Stimulated activated CD4-positive, alpha-beta T cell treated with anti-CD3 and anti-CD28 coated beads, Interleukin-1b, Interleukin-23, amount 100 ng/mL, for 4 hours (primary cell): Measurements from ENCODE around the gene LAG3.

Experiments
- DNase-seq, 2 donors: peaks; one replicate each; pipeline ENCODE4 v3.0.0-alpha.2; 2020; ENCODE audit warnings: low read depth in 2 of 2

Gene LAG3

GRCh38 chr12:6752921-6753771 is 19.2 kb upstream of the LAG3 start, which contains the start of gene MLF2:
MLF2 (minus strand) TSS chr12:6753141; CDS start chr12:6752334, 807 bp downstream.
- DNase-seq, result peak; percentile 96 to 97

GRCh38 chr12:6753772-6754356 is 18.5 kb upstream of the LAG3 start:
- DNase-seq, result no peak

- DNase-seq, result no peak
These were observed 17.9 kb upstream of the LAG3 start for GRCh38 chr12:6754411-6754810.

- no peak for DNase-seq
These were observed 15.2 kb upstream of the LAG3 start for GRCh38 chr12:6757028-6757690.

- DNase-seq, result no peak
These were observed 13.7 kb upstream of the LAG3 start for GRCh38 chr12:6758506-6759095.

GRCh38 chr12:6759741-6760140 is 12.6 kb upstream of the LAG3 start:
- DNase-seq, result no peak

- DNase-seq, result no peak
These were observed 8.9 kb upstream of the LAG3 start for GRCh38 chr12:6763380-6763779.

- no peak for DNase-seq
These were observed 8.1 kb upstream of the LAG3 start for GRCh38 chr12:6764011-6764828.

- no peak for DNase-seq
These were observed 7.2 kb upstream of the LAG3 start for GRCh38 chr12:6765048-6765633.

- no peak for DNase-seq
These were observed 6.4 kb upstream of the LAG3 start, which contains the start of gene PTMS for GRCh38 chr12:6765634-6766581. PTMS (plus strand) TSS chr12:6766363; CDS start chr12:6766706, 343 bp downstream.

GRCh38 chr12:6766651-6767349 is 5.5 kb upstream of the LAG3 start:
- peak in 1 of 2 donors; percentile 53 for DNase-seq

- no peak for DNase-seq
These were observed 4.7 kb upstream of the LAG3 start for GRCh38 chr12:6767353-6768319.

- no peak for DNase-seq
These were observed 3.8 kb upstream of the LAG3 start for GRCh38 chr12:6768437-6768914.

- no peak for DNase-seq
These were observed 3.3 kb upstream of the LAG3 start for GRCh38 chr12:6768990-6769389.

- no peak for DNase-seq
These were observed 2.7 kb upstream of the LAG3 start for GRCh38 chr12:6769666-6770065.

- DNase-seq, result no peak
These were observed 2.2 kb upstream of the LAG3 start for GRCh38 chr12:6770094-6770493.

- DNase-seq, result no peak
These were observed 1.7 kb upstream of the LAG3 start for GRCh38 chr12:6770600-6770999.

GRCh38 chr12:6771091-6771495 is 1.2 kb upstream of the LAG3 start:
- no peak for DNase-seq
